ENCODE measurements around the gene ANXA7. TPM values are rescaled to one million over a fixed set of nuclear protein-coding genes. Genes with fewer than 3 reads are reported as not detected.
A peak's percentile ranks its signal among the peaks of the same experiment; 100 is the strongest.

ANXA7 gene
- total and polyA plus RNA-seq, 10 of the 15 experiments (the other 5 are each of a cell fraction or from before 2014, with no cell fraction given), result 70.6 to 184 (median 113) TPM

GRCh38 chr10:73413108-73413527 is 740 bp downstream of the ANXA7 start (continued):
- TF ChIP-seq YY1 (IDR thresholded peaks at IDR 0.05; ENCODE audit: low read depth, low read length) (0 out of 2 replicates have a peak, but pooled peaks have one; percentile 13), BCL3 (IDR thresholded peaks at IDR 0.05; ENCODE audit: borderline replicate concordance, insufficient read depth, low read depth, low read length, poor library complexity, severe bottlenecking) (peak; percentile 50), E4F1 (IDR thresholded peaks at IDR 0.05; ENCODE audit: borderline replicate concordance, partially characterized antibody) (peak; percentile 97), CREM (IDR thresholded peaks at IDR 0.05; ENCODE audit: low read depth) (peak; percentile 57; the same call in 1 of the 2 replicates), FOXM1 (IDR thresholded peaks at IDR 0.05; ENCODE audit: low read depth, low read length) (0 out of 2 replicates have a peak, but pooled peaks have one; percentile 38), SMARCA5 (IDR thresholded peaks at IDR 0.05) (peak; percentile 50; the same call in 1 of the 2 replicates), BACH1 (IDR thresholded peaks at IDR 0.05; ENCODE audit: borderline replicate concordance) (no peak)

GRCh38 chr10:73410897-73411296 is 3.0 kb downstream of the ANXA7 start:
- Histone ChIP-seq H3K4me1 (ENCODE audit: control insufficient read depth, insufficient read depth, low read length) (no peaks in the 10 kb centered on the region), H3K79me2 (ENCODE audit: control insufficient read depth, insufficient read depth, low read length) (peaks cover 77% of the 10 kb centered on the region), H3K27me3 (replicated peaks in 1 of 2; ENCODE audit: control insufficient read depth in 2 of 2, insufficient read depth in 2 of 2, low read length in 1 of 2) (no peaks in the 10 kb centered on the region), H3K9me3 (replicated peaks; ENCODE audit: control insufficient read depth, insufficient read depth, low read length) (no peaks in the 10 kb centered on the region), H4K20me1 (ENCODE audit: control insufficient read depth, insufficient read depth) (no peaks in the 10 kb centered on the region), H3K4me3 (no peak overlapping the region), H3K36me3 (ENCODE audit: control insufficient read depth in 2 of 2, insufficient read depth in 2 of 2, low read length in 1 of 2) (peaks cover 0 to 10% of the 10 kb centered on the region in 2 experiments; a peak in 1 of 4 replicates), H2AFZ (ENCODE audit: control insufficient read depth, low read depth, low read length) (no peak overlapping the region), H3K27ac (ENCODE audit: control insufficient read depth, insufficient read depth) (no peak overlapping the region), H3K4me2 (ENCODE audit: control insufficient read depth, insufficient read depth) (0 out of 2 replicates have a peak overlapping the region, but pooled peaks have one; percentile 81), H3K9ac (ENCODE audit: control insufficient read depth, insufficient read depth, low read length) (no peak overlapping the region)
- intact Hi-C loops (cut with micrococcal nuclease; ENCODE audit: unreplicated experiment) (loop anchor here (5.0 kb wide), 1 partner anchor 164 kb away; the partner anchor contains the start of gene DNAJC9), in situ Hi-C loops (cut with MboI) (no loop called here)
- WGBS (ENCODE audit: insufficient coverage, insufficient replicate concordance, low lambda C conversion rate, missing lambda C conversion rate), result 100% methylated on average over 1 of the region's 1 CpG
- CTCF ChIA-PET, result interaction anchor here (0.9 to 2.1 kb wide), 2 partner anchors 160 to 233 kb away, joined by 4 to 6 read pairs; no protein-coding TSS in a partner anchor
- FAIRE-seq (no peak), DNase-seq (ENCODE audit: low read depth, low spot score) (no peak), ATAC-seq (no peak)
- POLR2A ChIA-PET, result interaction anchor here (0.6 to 1.2 kb wide), 4 partner anchors 11 to 773 kb away, joined by 3 to 5 read pairs (median 4); no protein-coding TSS in a partner anchor
- TF ChIP-seq IKZF1 (conservative IDR thresholded peaks at IDR 0.05), result no peak
- TF ChIP-seq ZNF24 (IDR thresholded peaks at IDR 0.05), result 0 out of 2 replicates have a peak, but pooled peaks have one; percentile 9
- no TSS peak for BruUV-seq (replicated peaks)
- SMC1A ChIA-PET (ENCODE audit: uncharacterized antibody, unreplicated experiment), result interaction anchor here (1.2 kb wide), 1 partner anchor 11 kb away, joined by 3 read pairs; no protein-coding TSS in a partner anchor
- RAD21 ChIA-PET (ENCODE audit: unreplicated experiment), result no interaction called here
